Chondrocyte (in vitro differentiated cells): ENCODE data around the gene PELI1. TPM values are rescaled to one million over a fixed set of nuclear protein-coding genes. Genes with fewer than 3 reads are reported as not detected.

Source experiments
- DNase-seq: peaks from one replicate; pipeline ENCODE4 v3.0.0; 2021; ENCODE audit warnings: mixed read lengths, low spot score
- H3K27ac Mint-ChIP-seq: one replicate; pipeline ENCODE4 v1.8.0; 2021; ENCODE audit warnings: mild to moderate bottlenecking, moderate library complexity, mixed read lengths; ENCODE audit not compliant: unreplicated experiment
- H3K27me3 Mint-ChIP-seq: 2 replicates; pipeline ENCODE4 v1.8.0; 2021; ENCODE audit warnings: low read depth, mixed read lengths
- H3K36me3 Mint-ChIP-seq: 2 replicates; pipeline ENCODE4 v1.8.0; 2021; ENCODE audit warnings: low read depth, mixed read lengths
- H3K4me1 Mint-ChIP-seq: 2 replicates; pipeline ENCODE4 v1.8.0; 2021; ENCODE audit warnings: low read depth, mild to moderate bottlenecking, mixed read lengths
- H3K4me3 Mint-ChIP-seq: one replicate; pipeline ENCODE4 v1.8.0; 2021; ENCODE audit warnings: mild to moderate bottlenecking, moderate library complexity, mixed read lengths; ENCODE audit not compliant: unreplicated experiment
- H3K9me3 Mint-ChIP-seq: 2 replicates; pipeline ENCODE4 v1.8.0; 2021; ENCODE audit warnings: low read depth, mixed read lengths
- total RNA-seq: library from RNA; stranded (reverse); gene quantifications from 3 replicates; pipeline ENCODE4 v1.2.1, GENCODE V29; 2021
- TF ChIP-seq, protein P1 (sequence below): fragments of 200-600 bp; sonication (generic); IDR thresholded peaks from 2 replicates; pipeline ENCODE4 v1.5.0; 2021; ENCODE audit warnings: antibody characterized with exemption, mild to moderate bottlenecking, moderate library complexity

The PELI1 gene
- total RNA-seq, 1 donor from 2014 or later, result 24.4 TPM

DNA sequence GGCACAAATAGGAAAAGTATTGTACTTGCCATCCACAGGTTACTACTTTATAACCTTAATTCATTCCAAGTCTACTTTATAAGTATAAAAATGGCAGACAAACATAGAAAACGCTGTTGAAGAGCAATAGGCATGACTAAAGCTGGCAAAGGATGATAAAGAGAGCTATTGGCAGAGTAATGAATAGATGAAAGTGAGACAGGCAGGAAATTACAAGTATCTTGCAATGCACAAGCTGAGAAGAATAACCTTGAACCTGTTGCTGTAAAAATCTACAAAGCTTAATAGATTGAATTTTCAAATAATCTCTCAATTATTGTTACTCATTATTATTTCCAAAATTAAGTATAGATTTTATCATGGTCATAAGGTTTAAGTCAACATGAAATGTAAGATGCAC lies 8.8 kb downstream of the PELI1 start:
- Mint-ChIP-seq H3K27me3 (no peaks in the 10 kb centered on the region), H3K9me3 (no peaks in the 10 kb centered on the region), H3K4me1 (peaks cover 60% of the 10 kb centered on the region), H3K4me3 (no peak overlapping the region), H3K27ac (no peak overlapping the region), H3K36me3 (no peaks in the 10 kb centered on the region)
- TF ChIP-seq, protein P1, sequence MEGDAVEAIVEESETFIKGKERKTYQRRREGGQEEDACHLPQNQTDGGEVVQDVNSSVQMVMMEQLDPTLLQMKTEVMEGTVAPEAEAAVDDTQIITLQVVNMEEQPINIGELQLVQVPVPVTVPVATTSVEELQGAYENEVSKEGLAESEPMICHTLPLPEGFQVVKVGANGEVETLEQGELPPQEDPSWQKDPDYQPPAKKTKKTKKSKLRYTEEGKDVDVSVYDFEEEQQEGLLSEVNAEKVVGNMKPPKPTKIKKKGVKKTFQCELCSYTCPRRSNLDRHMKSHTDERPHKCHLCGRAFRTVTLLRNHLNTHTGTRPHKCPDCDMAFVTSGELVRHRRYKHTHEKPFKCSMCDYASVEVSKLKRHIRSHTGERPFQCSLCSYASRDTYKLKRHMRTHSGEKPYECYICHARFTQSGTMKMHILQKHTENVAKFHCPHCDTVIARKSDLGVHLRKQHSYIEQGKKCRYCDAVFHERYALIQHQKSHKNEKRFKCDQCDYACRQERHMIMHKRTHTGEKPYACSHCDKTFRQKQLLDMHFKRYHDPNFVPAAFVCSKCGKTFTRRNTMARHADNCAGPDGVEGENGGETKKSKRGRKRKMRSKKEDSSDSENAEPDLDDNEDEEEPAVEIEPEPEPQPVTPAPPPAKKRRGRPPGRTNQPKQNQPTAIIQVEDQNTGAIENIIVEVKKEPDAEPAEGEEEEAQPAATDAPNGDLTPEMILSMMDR, result no peak
- DNase-seq, result no peak

DNA sequence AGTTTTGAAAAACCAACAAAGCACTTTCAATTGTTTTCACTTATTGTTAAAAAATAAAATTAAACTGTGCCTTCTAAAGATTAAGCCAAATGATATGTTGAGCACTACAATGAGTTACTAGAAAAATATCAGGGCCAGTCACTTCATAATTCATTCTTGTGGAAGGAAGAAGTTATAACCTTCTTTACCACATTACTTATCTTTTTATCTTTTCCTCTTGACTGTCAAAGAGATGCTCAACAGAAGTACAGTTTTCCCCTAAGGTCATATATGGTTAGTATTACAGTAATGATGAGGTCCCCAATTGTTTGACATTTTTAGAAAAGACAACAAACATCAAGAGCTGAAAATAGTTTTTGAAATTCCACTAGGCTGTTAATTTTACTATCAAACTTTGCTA lies 9.4 kb downstream of the PELI1 start:
- Mint-ChIP-seq H3K36me3 (no peaks in the 10 kb centered on the region), H3K9me3 (no peaks in the 10 kb centered on the region), H3K27me3 (no peaks in the 10 kb centered on the region), H3K27ac (no peak overlapping the region), H3K4me3 (no peak overlapping the region), H3K4me1 (peaks cover 57% of the 10 kb centered on the region)
- TF ChIP-seq, protein P1, result no peak
- DNase-seq, result no peak

DNA sequence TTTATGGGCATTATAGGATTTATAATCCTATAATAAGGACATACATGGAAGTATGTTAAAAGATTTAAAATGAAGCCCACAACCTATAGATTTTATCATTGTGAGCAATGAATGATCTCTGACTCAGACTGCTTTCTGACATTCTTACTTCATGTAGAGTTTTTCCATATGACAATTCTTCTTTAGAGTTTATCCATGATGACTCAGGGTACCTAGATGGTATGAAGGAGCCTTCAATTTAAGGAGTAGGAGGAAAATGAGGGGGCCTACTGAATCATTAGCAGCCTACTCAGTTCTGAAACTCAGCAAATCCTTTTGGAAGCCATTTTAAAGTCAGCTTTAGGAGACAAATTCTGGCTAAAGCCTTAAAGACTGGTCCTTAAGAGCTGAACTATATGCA lies 10.4 kb downstream of the PELI1 start:
- Mint-ChIP-seq H3K9me3 (no peaks in the 10 kb centered on the region), H3K4me3 (no peak overlapping the region), H3K4me1 (peaks cover 56% of the 10 kb centered on the region), H3K27ac (peak overlapping the region; percentile 8), H3K27me3 (no peaks in the 10 kb centered on the region), H3K36me3 (no peaks in the 10 kb centered on the region)
- DNase-seq, result no peak
- TF ChIP-seq, protein P1, result no peak

DNA sequence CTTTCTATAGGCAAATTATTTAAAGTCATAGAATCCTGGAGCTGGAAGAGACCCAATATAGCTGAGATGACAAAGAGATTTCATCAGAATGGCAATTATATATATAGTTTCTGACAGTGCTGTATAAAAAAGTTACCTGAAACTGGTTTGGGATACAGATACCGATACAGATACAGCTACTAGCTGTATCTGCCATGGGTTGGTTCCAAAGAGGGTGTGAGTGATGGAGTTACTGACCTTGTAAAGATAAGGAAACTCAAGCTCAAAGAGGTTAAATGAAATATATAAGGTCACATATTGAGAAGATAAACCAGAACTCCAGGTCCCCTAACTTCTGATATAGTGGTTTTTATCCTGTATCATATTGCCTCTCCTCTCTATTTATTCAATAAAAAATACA lies 10.9 kb downstream of the PELI1 start:
- DNase-seq, result no peak
- Mint-ChIP-seq H3K27me3 (no peaks in the 10 kb centered on the region), H3K4me1 (peaks cover 58% of the 10 kb centered on the region), H3K27ac (peak overlapping the region; percentile 54), H3K36me3 (no peaks in the 10 kb centered on the region), H3K9me3 (no peaks in the 10 kb centered on the region), H3K4me3 (no peak overlapping the region)
- TF ChIP-seq, protein P1, result no peak

DNA sequence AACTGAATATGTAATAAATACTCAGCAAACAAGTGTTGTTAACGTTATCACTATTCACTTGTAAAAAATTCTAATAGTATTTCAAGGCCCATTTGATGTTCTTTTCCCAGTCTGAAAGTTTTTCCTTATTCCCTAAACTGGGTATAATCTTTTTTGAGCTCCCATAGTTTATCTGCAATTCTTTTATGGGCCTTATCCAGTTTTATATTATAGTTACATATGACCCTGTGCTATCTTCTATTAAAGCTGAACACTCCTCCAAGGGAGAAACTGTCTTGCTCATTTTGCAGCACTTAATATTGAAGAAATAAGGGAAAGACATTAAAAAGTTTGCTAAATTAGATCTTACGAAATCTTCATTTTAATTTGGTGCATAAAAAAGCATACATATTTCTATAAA lies 13.9 kb downstream of the PELI1 start:
- peaks cover 46% of the 10 kb centered on the region for H3K4me1 Mint-ChIP-seq
- no peaks in the 10 kb centered on the region for H3K27me3 Mint-ChIP-seq
- H3K4me3 Mint-ChIP-seq, result no peak overlapping the region
- H3K9me3 Mint-ChIP-seq, result no peaks in the 10 kb centered on the region
- no peaks in the 10 kb centered on the region for H3K36me3 Mint-ChIP-seq
- H3K27ac Mint-ChIP-seq, result no peak overlapping the region
- no peak for DNase-seq
- TF ChIP-seq, protein P1, result no peak
